Measurements from ENCODE around the gene TIFAB. TPM values are rescaled to one million over a fixed set of nuclear protein-coding genes. Genes with fewer than 3 reads are reported as not detected.

The TIFAB gene
- total and polyA plus RNA-seq, 8 donors = 0.08 TPM; not detected in 7

DNA sequence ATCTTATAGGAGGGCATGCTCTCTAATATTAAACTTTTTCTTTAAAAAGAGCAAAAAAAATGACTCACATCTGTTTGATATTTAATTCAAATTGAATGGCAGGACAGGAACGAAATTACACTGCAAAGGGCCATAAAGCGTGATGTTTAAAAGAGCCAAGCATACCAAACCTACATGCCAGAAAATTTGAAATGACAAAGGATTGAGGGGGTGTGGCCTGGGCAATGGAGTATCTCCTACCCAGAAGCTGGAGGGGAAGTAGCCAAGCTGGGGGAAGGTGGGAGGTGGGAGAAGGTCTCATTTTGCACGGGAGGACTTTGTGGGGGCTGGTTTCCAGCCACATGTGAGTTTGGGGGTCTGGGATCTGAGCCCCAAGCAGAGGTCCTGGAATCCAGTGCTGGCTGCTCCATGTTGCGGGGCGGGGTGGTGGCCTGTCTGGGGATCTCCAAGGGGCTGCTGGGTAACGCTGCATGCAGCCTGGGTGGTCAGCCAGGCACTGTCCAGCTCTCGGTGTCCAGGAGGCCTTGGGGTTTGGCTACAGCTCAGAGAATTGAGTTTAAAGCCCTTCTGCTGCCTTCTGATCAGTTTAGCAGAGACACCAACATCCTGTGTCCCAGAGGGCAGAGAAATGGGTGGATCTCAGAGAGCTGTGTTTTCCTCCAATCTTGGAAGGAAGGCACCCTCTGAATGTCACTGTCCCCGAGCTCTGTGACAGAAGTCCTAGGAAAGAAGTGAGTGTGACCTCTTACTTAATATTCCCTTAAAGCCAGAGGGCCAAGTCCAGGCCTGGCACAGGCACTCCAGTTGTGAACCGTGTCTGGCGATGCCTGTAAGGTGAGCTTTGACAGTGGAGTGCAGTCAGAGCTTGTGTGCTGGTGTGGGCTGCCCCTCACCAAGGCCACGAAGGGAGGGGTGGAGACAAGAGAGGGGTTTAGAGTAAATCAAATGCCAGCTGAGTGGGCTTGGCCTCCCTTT lies 12.6 kb downstream of the TIFAB start:
- H3K9me3 ChIP-seq = no peaks in the 10 kb centered on the region
- H3K4me1 ChIP-seq = peaks cover 9 to 40% (median 33%) of the 10 kb centered on the region in 4 donors
- WGBS, 5 donors = 73 to 82% (median 78%) methylated on average over 10 to 11 of the region's 11 CpGs
- intact Hi-C loops (cut with DNase I; ENCODE audit: low total_unique reads) = no loop called here
- peak in 1 of 2 donors; percentile 33 for DNase-seq
- no peak overlapping the region for H3K4me3 ChIP-seq
- TF ChIP-seq EP300 (IDR thresholded peaks at IDR 0.05) (no peak), POLR2A (IDR thresholded peaks at IDR 0.05) (no peak), POLR2AphosphoS5 (IDR thresholded peaks at IDR 0.05) (no peak)
- TF ChIP-seq, protein P1, sequence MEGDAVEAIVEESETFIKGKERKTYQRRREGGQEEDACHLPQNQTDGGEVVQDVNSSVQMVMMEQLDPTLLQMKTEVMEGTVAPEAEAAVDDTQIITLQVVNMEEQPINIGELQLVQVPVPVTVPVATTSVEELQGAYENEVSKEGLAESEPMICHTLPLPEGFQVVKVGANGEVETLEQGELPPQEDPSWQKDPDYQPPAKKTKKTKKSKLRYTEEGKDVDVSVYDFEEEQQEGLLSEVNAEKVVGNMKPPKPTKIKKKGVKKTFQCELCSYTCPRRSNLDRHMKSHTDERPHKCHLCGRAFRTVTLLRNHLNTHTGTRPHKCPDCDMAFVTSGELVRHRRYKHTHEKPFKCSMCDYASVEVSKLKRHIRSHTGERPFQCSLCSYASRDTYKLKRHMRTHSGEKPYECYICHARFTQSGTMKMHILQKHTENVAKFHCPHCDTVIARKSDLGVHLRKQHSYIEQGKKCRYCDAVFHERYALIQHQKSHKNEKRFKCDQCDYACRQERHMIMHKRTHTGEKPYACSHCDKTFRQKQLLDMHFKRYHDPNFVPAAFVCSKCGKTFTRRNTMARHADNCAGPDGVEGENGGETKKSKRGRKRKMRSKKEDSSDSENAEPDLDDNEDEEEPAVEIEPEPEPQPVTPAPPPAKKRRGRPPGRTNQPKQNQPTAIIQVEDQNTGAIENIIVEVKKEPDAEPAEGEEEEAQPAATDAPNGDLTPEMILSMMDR (IDR thresholded peaks at IDR 0.05) = no peak
- no peaks in the 10 kb centered on the region for H3K27me3 ChIP-seq
- no peaks in the 10 kb centered on the region for H3K36me3 ChIP-seq
- H3K27ac ChIP-seq = no peak overlapping the region

DNA sequence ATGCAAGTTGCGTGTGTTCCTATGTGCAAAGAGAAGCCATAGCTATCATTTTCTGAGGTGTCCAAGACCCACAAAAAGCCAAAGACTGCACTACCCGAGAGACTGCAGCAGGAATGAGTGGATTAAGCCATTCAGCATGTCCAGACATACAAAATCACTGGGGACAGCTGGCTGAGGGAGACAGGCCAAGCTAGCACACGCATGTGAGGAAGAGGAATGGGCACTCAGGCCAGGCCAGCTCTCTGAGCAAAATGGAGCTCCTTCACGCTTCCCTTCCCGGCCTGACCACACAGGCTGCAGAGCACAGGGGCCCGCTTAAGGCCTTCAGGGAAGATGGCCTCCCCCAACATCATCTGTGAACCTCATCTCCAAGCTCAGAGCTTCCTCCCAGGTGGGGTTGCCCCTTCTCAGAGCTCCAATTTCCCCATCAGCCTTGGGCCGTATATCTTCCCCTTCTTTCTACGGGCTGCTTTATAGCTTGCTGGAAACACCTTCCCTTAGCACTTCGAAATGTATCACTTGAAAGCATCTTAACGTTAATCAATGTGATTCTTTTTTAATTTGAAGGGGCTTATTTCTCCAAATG lies 13.4 kb downstream of the TIFAB start:
- Histone ChIP-seq H3K27ac (peak overlapping the region in 3 of 5 donors; percentile 26 to 46 (median 43)), H3K27me3 (no peaks in the 10 kb centered on the region), H3K4me3 (no peak overlapping the region), H3K9me3 (no peaks in the 10 kb centered on the region), H3K36me3 (no peaks in the 10 kb centered on the region), H3K4me1 (peaks cover 9 to 44% (median 32%) of the 10 kb centered on the region in 4 donors)
- intact Hi-C loops (cut with DNase I; ENCODE audit: low total_unique reads) = no loop called here
- TF ChIP-seq POLR2AphosphoS5 (IDR thresholded peaks at IDR 0.05) (no peak), POLR2A (IDR thresholded peaks at IDR 0.05) (no peak)
- 80 to 85% (median 82%) methylated on average over 10 of the region's 10 CpGs for WGBS, 5 donors
- no peak for DNase-seq

DNA sequence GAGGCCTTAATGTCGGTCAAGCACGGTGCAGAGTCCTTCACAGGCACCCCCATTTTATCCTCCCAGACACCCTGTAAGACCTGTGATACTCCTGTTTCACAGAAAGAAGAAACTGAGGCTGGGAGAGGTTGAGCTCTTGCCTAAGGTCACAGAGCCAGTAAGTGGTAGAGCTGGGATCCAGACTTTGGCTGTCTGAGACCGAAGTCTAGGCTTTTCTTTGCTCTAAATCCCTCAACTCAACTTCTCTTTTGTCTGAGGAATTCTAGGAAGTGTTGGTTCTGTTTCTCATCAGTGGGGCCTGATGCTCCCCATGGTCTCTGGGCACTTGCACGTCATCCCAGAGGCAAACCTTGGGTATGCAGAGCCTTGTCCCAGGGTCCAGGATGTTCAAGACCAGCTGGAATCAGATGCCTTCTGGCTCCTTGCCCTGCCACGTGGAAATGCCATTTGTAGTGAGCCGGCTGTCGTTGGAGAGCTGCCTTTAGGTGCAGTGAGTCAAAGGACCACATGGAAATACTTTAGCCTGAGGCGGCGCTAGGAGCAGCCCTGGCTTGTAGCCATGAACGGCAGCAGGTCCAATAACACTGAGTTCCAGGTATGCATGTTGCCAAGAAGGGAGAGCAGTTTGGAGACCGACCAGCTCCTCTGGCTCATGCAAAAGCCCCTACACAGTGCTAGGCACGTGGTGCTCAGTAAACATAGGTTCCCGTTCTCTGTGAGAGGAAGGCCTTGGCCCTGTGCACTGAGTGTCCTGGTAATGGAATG lies 14.2 kb downstream of the TIFAB start:
- no peak overlapping the region for H3K4me3 ChIP-seq
- 28 to 68% (median 39%) methylated on average over 7 to 13 of the region's 13 CpGs for WGBS, 5 donors
- H3K36me3 ChIP-seq = no peaks in the 10 kb centered on the region
- DNase-seq = peak; percentile 66 to 94
- TF ChIP-seq POLR2AphosphoS5 (IDR thresholded peaks at IDR 0.05) (peak in 2 of 3 donors; percentile 15 to 70), POLR2A (IDR thresholded peaks at IDR 0.05) (no peak)
- TF ChIP-seq, protein P1 (IDR thresholded peaks at IDR 0.05) = no peak
- H3K27me3 ChIP-seq = no peaks in the 10 kb centered on the region
- no peaks in the 10 kb centered on the region for H3K9me3 ChIP-seq
- H3K27ac ChIP-seq = peak overlapping the region in 3 of 5 donors; percentile 43 to 65 (median 46)
- H3K4me1 ChIP-seq = peaks cover 9 to 38% (median 25%) of the 10 kb centered on the region in 4 donors
- intact Hi-C loops (cut with DNase I; ENCODE audit: low total_unique reads) = no loop called here

DNA sequence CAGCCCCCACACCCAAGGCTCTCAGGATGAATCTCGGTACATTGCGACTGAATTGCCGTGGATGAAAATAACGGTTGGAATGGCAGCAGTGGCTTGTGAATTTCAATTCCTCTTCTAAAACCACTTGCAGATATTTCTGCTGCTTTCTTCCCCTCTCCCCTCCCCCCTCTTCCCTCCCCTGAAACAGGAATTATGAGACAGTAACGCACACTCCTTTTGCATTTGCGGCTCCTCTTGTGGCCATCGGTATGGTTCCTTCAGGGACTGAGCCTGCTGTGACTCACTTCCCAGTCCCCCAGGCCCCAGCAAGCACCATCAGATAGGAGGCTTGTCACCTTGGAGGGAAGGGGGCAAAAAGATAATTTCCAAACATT lies 14.7 kb downstream of the TIFAB start:
- WGBS, 5 donors = 72 to 84% (median 79%) methylated on average over 7 of the region's 7 CpGs
- Histone ChIP-seq H3K36me3 (no peaks in the 10 kb centered on the region), H3K27ac (peak overlapping the region in 2 of 5 donors; percentile 43 to 65), H3K27me3 (no peaks in the 10 kb centered on the region), H3K4me1 (peaks cover 9 to 38% (median 23%) of the 10 kb centered on the region in 4 donors), H3K9me3 (no peaks in the 10 kb centered on the region), H3K4me3 (no peak overlapping the region)
- TF ChIP-seq POLR2A (IDR thresholded peaks at IDR 0.05) = no peak
- peak in 1 of 2 donors; percentile 35 for DNase-seq
- intact Hi-C loops (cut with DNase I; ENCODE audit: low total_unique reads) = no loop called here

DNA sequence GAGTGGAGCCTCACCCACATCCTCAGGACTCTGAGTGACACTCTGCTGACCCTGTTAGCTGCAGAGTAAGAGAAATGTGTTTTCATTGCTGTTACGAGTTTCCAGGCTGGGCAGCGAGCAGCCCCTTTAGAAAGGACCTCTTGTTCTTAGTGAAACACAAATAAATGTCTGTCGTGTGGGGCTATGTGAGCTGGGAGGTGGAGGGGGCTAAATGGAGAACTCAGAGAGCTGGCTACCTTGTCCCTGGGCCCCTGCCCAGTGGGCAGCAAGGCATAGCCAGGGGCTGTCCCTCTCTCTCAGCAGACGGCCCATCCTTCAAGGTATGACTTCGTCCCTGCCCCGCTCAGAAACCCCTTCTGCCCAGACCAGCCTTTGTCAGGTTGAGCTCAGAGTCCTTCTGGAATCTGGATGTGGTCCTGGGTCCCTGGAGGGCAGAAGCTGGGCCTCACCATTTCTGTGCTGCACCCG lies 15.2 kb downstream of the TIFAB start:
- intact Hi-C loops (cut with DNase I; ENCODE audit: low total_unique reads) = no loop called here
- Histone ChIP-seq H3K27me3 (no peaks in the 10 kb centered on the region), H3K36me3 (no peaks in the 10 kb centered on the region), H3K4me1 (peaks cover 9 to 38% (median 23%) of the 10 kb centered on the region in 4 donors), H3K9me3 (no peaks in the 10 kb centered on the region), H3K27ac (no peak overlapping the region), H3K4me3 (no peak overlapping the region)
- DNase-seq = no peak
- 59 to 80% (median 74%) methylated on average over 6 to 7 of the region's 7 CpGs for WGBS, 5 donors
- TF ChIP-seq, protein P1 (IDR thresholded peaks at IDR 0.05) = no peak
- TF ChIP-seq POLR2AphosphoS5 (IDR thresholded peaks at IDR 0.05) (no peak), EP300 (IDR thresholded peaks at IDR 0.05) (no peak), POLR2A (IDR thresholded peaks at IDR 0.05) (no peak)

Data from stomach (tissue), 9 donors.